Type B pancreatic cell (in vitro differentiated cells): ENCODE measurements around the gene ADAMTS17. TPM values are rescaled to one million over a fixed set of nuclear protein-coding genes. Genes with fewer than 3 reads are reported as not detected.

Experiments
- DNase-seq: peaks from one replicate; pipeline ENCODE4 v3.0.0; 2021; ENCODE audit warnings: mixed read lengths; ENCODE audit not compliant: unreplicated experiment; ENCODE audit errors: extremely low spot score
- H3K27ac Mint-ChIP-seq: 2 replicates; pipeline ENCODE4 v1.8.0; 2021; ENCODE audit warnings: mild to moderate bottlenecking, mixed read lengths
- H3K27me3 Mint-ChIP-seq: 2 replicates; pipeline ENCODE4 v1.8.0; 2021; ENCODE audit warnings: mixed read lengths
- H3K36me3 Mint-ChIP-seq: 2 replicates; pipeline ENCODE4 v1.8.0; 2021; ENCODE audit warnings: mixed read lengths
- H3K4me1 Mint-ChIP-seq: one replicate; pipeline ENCODE4 v1.8.0; 2021; ENCODE audit warnings: mixed read lengths; ENCODE audit not compliant: unreplicated experiment
- H3K4me3 Mint-ChIP-seq: 2 replicates; pipeline ENCODE4 v1.8.0; 2021; ENCODE audit warnings: mild to moderate bottlenecking, mixed read lengths
- H3K9me3 Mint-ChIP-seq: 2 replicates; pipeline ENCODE4 v1.8.0; 2021; ENCODE audit warnings: mixed read lengths
- CTCF ChIP-seq: fragments of 200-600 bp; sonication (generic); conservative IDR thresholded peaks from 2 replicates; pipeline ENCODE4 v1.5.0; 2021; ENCODE audit warnings: antibody characterized with exemption, mild to moderate bottlenecking
- long read RNA-seq: library from polyadenylated mRNA; unstranded; transcript quantifications from one replicate; pipeline ENCODE4 v2.0.0, GENCODE V29; 2020
- total RNA-seq: library from RNA; stranded (reverse); gene quantifications from 2 replicates; pipeline ENCODE4 v1.2.1, GENCODE V29; 2021; ENCODE audit warnings: low replicate concordance

The ADAMTS17 gene
- total RNA-seq: 18.3 and 23.1 TPM in 2 replicates
- long read RNA-seq, partial matches to known transcripts: 0 of 5 reads
- long read RNA-seq, other reads (novel, unspliced or antisense): 5 of 5 reads

- no peaks in the 10 kb centered on the region for H3K9me3 Mint-ChIP-seq
- DNase-seq: peak; percentile 95
- peaks cover 62% of the 10 kb centered on the region for H3K27me3 Mint-ChIP-seq
- peak; percentile 95 for TF ChIP-seq CTCF
- no peaks in the 10 kb centered on the region for H3K36me3 Mint-ChIP-seq
- H3K4me1 Mint-ChIP-seq: peaks cover 17% of the 10 kb centered on the region
- H3K27ac Mint-ChIP-seq: peak within 1 kb of the TSS; percentile 55
- H3K4me3 Mint-ChIP-seq: peak within 1 kb of the TSS; percentile 82
These were observed at the start of gene ADAMTS17 for GRCh38 chr15:100341750-100342560. ADAMTS17 (minus strand) TSS chr15:100341975; CDS start chr15:100341899, 76 bp downstream.

GRCh38 chr15:100385300-100386050 is 43.7 kb upstream of the ADAMTS17 start:
- DNase-seq: no peak
- Mint-ChIP-seq H3K4me1 (no peaks in the 10 kb centered on the region), H3K27ac (no peak overlapping the region), H3K9me3 (peaks cover 24% of the 10 kb centered on the region), H3K36me3 (peaks cover 3% of the 10 kb centered on the region), H3K27me3 (peaks cover 3% of the 10 kb centered on the region), H3K4me3 (no peak overlapping the region)
- TF ChIP-seq CTCF: no peak

GRCh38 chr15:100384108-100384410 is 42.3 kb upstream of the ADAMTS17 start:
- Mint-ChIP-seq H3K4me1 (no peaks in the 10 kb centered on the region), H3K27ac (no peak overlapping the region), H3K9me3 (peaks cover 24% of the 10 kb centered on the region), H3K27me3 (peaks cover 3% of the 10 kb centered on the region), H3K4me3 (no peak overlapping the region), H3K36me3 (peaks cover 3% of the 10 kb centered on the region)
- no peak for TF ChIP-seq CTCF
- DNase-seq: no peak

GRCh38 chr15:100383302-100384107 is 41.7 kb upstream of the ADAMTS17 start:
- peaks cover 24% of the 10 kb centered on the region for H3K9me3 Mint-ChIP-seq
- no peak overlapping the region for H3K27ac Mint-ChIP-seq
- DNase-seq: no peak

More at GRCh38 chr15:100383302-100384107, 41.7 kb upstream of the ADAMTS17 start:
- Mint-ChIP-seq H3K36me3 (peaks cover 3% of the 10 kb centered on the region), H3K4me1 (no peaks in the 10 kb centered on the region), H3K27me3 (peaks cover 3% of the 10 kb centered on the region), H3K4me3 (no peak overlapping the region)
- peak; percentile 53 for TF ChIP-seq CTCF
